Cardiac fibroblast (primary cell): ENCODE measurements around the gene PSRC1.

Experiments
- DNase-seq, 2 donors: peaks; one replicate each; pipeline versions ENCODE4 v3.0.0 to v3.0.0-alpha.2; 2010; ENCODE audit warnings: low read depth in 2 of 2
- H3K4me3 ChIP-seq, 2 donors: replicated peaks in 1 of 2; 1 replicate in 1 of 2; 2 replicates in 1 of 2; pipeline ENCODE4 v1.5.1; 2011; ENCODE audit warnings: low read depth in 2 of 2, low read length in 2 of 2, mild to moderate bottlenecking in 2 of 2, moderate library complexity in 1 of 2
- CTCF ChIP-seq: IDR thresholded peaks from one replicate; pipeline ENCODE4 v1.5.1; 2011; ENCODE audit warnings: low read depth, mild to moderate bottlenecking, low read length, inconsistent platforms

PSRC1 gene

DNA sequence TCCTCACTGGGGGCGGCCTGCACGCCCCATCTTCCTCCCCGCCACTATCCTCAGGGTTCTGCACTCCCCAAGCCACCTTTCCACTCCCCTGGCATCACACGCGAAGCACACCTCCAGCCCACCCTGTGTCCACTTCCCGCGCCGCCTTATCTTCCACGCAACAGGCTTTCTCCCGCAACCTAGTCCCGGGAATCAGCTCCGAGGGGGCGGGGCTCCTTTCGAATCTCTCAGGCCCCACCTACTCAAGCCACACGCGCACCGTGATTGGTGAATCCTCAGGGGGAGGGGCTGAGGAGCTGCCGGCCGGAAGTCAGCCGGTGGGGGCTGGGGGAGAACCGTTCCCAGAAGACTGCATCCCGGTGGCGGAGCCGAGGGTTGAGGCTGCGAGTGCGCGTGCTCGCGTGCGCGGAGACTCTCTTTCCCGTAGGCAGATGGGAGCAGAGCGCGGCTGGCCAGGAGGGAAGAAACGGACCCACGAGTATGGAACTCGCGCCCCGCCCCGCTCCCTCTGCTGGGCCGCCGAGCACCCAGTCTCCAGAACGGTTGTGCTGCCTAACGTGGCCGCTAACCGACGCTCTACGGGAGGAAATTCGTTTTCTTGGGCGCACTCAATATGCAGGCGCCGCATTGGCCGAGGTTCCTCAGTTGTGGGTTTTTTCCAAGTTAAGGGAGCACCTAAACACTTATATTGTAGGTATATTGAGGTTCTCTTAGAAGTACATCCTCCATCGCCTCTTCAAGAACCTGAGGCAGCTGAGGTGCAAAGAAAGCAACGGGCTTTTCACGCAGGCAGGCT is at the start of gene PSRC1:
Gene PSRC1 (minus strand): TSS at position 194 of the 796 bp plus-strand sequence.
- peak; percentile 97 to 98 for DNase-seq
- TF ChIP-seq CTCF, result peak; percentile 67

DNA sequence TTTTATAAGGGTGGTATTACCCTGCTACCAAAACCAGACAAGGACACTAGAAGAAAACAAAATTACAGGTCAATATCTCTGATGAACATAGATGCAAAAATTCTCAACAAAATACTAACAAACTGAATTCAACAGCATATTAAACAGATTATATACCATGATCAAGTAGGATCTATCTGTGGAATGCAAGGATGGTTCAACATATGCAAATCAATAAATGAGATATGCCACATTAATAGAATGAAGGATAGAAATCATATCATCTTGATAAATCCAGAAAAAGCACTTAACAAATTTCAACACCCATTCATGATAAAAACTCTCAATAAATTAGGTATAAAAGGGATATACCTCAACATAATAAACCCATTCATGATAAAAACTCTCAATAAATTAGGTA is 48.2 kb upstream of the PSRC1 start:
- no peak for TF ChIP-seq CTCF
- DNase-seq, result no peak
- H3K4me3 ChIP-seq, result no peak overlapping the region

More for the DNA sequence above, at the start of gene PSRC1:
- H3K4me3 ChIP-seq, result peak within 1 kb of the TSS; percentile 68 to 90

DNA sequence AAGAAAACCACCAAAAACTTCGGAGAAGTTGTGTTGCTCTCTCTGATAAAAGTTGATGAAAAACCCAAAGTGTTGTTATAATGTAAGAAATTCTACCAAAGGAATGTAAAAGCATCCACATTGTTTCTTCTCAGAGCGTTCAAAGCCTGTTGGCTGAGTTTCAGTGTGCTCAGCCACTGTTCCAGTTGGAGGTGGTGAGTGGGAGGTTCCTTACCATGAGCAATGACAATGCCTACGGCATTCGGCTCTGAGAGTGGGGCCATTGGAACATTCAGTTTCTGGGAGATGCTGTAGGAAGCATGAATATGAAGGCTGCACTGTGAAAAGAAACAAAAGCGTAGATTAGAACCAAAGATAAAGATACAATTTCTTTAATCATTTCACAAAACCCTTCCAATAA is 44.3 kb upstream of the PSRC1 start:
- H3K4me3 ChIP-seq, result no peak overlapping the region
- no peak for TF ChIP-seq CTCF
- peak; percentile 8 to 22 for DNase-seq

DNA sequence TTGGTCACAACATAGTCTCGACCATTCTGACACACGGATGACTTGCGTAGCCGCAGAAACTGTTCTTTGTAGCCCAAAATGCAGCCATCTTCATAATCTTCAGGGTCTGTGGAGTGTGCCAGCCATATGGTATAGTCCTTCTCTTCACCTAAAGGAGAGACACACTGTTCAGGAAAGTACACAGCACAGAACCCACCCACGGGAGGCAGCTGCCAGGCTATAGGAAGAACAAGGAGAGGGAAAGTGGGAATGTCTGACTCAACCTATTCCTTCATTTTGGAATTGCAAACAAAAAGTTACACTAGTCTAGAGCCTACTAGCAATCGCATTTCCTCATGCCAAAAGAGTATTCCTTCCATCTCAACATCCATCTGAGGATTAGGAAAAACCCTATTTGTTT is 40.0 kb upstream of the PSRC1 start:
- H3K4me3 ChIP-seq, result no peak overlapping the region
- TF ChIP-seq CTCF, result no peak
- DNase-seq, result no peak

DNA sequence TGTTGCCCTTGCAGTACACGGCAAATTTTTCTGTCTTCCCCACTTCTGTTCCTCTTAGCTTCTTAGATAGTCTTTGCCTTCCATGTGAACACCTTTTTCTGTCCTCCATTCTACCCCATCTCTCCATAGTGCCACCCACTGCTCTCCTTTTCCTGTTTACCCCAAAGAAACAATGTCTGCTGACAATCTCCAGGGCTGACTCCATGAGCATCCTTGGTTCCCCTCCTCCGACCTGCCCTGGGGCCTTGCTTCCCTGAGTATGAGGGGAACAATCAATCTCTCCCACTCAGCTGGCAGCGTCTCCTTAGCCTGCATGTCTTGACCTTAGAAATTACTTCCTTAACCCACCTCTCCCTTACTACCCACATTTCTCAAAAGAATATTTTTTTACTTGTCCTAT is 36.2 kb upstream of the PSRC1 start:
- no peak overlapping the region for H3K4me3 ChIP-seq
- no peak for TF ChIP-seq CTCF
- DNase-seq, result no peak

GRCh38 chr1:109316506-109316905 is 33.6 kb upstream of the PSRC1 start:
- no peak for TF ChIP-seq CTCF
- no peak for DNase-seq
- H3K4me3 ChIP-seq, result no peak overlapping the region

- no peak for DNase-seq
- H3K4me3 ChIP-seq, result no peak overlapping the region
- no peak for TF ChIP-seq CTCF
Measured at GRCh38 chr1:109315288-109315687, 32.3 kb upstream of the PSRC1 start.
